Fibroblast of skin of right biceps (primary cell): ENCODE data around the gene FLNA.
"Not testable (repeated sequence)": the region's sequence is repeated elsewhere in the genome, so short reads cannot be mapped to it uniquely, and the experiment has no call there.

Source experiments
- DNase-seq: peaks from one replicate; pipeline ENCODE4 v3.0.0-alpha.2; 2013

The FLNA gene

GRCh38 chrX:154397888-154398667, 23.6 kb upstream of the FLNA start, which contains the start of gene RPL10:
TSS of gene RPL10 (plus strand) at chrX:154398377. CDS start at chrX:154398520, 143 bp downstream.
- DNase-seq, result peak; percentile 97

GRCh38 chrX:154396973-154397887, 22.8 kb upstream of the FLNA start:
- DNase-seq, result peak; percentile 65

DNA sequence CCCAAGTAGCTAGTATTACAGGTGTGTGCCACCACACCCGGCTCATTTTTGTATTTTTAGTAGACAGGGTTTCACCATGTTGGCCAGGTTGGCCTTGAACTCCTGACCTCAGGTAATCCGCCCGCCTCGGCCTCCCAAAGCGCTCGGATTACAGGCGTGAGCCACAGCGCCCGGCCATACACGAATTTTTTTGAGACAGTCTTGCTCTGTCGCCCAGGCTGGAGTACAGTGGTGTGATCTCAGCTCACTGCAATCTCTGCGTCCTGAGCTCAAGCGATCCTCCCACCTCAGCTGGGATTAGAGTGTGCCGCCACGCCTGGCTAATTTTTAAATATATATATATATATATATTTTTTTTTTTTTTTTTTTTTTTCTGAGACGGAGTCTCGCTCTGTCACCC, 21.9 kb upstream of the FLNA start:
- DNase-seq, result not testable (repeated sequence)

DNA sequence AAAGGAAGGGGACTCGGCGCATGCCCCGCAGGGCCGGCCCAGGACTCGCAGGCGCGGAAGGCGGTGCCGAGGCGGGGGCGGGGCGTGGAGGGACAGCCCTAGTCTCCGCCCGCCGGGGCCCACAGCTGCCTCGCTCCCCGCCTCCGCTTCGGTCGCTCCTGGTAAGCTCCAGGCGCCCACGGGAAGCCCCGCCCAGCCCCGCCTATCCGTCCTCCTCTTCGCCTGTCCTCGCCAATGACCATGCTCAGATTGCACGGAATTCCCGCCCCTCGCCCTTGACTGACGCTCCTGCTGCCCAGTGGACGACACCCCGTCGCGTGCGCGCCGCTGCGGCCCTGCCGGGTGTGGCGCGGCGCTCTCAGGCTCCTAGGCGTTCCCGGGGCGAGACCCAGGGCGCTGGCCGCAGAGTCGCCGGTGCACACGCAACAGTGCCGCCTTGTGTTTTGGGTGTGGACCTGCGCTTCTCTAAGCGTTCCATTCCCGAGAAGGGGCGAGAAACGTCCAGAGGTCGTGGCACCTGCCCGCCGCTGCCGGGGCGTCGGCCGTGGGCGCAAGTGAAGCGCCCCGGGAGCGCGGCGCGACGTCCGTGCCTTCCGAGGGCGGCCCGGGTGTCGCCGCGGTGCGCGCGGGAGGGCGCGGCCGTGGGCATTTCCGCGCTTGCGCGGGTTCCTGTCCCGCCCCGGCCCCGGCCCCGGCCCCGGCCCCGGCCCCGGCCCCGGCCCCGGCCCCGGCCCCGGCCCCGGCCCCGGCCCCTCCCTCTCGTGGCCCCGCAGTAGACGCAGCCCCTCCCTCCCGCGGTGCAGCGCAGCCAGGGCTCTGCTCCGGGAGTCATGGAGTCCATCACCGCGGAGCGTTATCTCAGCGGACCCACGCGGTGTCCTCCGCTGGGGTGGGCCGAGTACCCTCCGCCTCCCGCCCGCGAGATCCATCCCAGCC, 15.6 kb upstream of the FLNA start:
- not testable (repeated sequence) for DNase-seq

GRCh38 chrX:154388649-154389048, 14.2 kb upstream of the FLNA start:
- not testable (repeated sequence) for DNase-seq

- DNase-seq, result not testable (repeated sequence)
Observed at GRCh38 chrX:154388094-154388493, 13.7 kb upstream of the FLNA start.

- DNase-seq, result no peak
Observed at GRCh38 chrX:154384284-154384892, 10.0 kb upstream of the FLNA start.

GRCh38 chrX:154383359-154384283, 9.2 kb upstream of the FLNA start:
- DNase-seq, result no peak

DNA sequence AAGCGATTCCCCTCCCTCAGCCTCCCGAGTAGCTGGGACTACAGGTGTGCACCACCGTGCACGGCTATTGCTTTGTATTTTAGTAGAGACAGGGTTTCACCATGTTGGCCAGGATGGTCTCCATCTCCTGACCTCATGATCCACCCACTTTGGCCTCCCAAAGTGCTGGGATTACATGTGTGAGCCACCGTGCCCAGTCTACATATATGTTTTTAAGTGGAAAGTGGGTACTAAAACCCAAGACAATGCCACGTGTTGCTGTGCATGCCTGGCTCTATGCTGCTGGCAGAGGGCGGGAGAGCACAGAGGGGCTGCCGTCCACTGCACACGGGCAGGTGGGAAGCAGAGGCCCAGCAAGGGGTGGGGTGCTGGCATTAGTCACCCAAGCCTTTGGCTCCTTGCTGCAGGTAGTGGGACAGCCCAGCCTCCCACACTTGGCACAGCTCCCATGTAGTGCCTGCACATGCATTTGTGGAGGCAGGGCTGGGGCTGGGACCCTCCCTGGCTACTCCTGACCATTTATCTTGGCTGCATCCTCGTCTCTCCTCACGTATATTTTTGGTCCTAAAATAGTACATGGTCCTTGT, 8.1 kb upstream of the FLNA start:
- DNase-seq, result no peak

DNA sequence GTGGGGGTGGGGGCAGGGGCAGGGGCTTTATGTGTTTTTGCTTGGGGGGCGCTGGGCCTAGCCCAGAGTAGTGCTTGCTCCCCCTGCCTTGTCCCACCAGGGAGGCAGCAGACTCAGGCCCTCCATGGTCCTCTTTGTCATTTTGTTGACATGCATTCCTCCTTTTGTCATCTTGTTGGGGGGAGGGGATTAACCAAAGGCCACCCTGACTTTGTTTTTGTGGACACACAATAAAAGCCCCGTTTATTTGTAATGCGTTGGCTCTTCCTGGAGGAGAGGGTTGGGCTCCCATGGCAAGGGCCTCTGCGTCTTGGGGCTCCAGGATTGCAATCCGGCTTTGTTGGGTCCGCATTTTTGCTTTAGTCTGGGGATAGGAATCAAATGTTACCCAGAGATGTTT, 6.8 kb upstream of the FLNA start:
- DNase-seq, result no peak

GRCh38 chrX:154380787-154381186, 6.4 kb upstream of the FLNA start:
- DNase-seq, result no peak

DNA sequence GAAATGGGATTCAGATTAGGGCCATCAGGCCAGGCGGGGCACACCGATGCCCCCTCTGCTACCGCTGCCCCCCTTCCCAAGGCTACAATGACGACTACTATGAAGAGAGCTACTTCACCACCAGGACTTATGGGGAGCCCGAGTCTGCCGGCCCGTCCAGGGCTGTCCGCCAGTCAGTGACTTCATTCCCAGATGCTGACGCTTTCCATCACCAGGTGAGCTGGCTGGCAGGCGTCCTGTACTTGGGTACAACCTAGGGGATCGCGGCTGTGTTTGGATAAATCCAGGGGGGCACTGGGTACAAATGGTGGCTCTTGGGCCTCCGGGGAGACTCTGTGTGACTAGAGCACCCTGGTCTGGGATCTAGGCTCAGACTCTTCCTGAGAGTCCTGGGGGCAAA, 5.7 kb upstream of the FLNA start:
- no peak for DNase-seq

GRCh38 chrX:154379569-154379951, 5.1 kb upstream of the FLNA start:
- no peak for DNase-seq

DNA sequence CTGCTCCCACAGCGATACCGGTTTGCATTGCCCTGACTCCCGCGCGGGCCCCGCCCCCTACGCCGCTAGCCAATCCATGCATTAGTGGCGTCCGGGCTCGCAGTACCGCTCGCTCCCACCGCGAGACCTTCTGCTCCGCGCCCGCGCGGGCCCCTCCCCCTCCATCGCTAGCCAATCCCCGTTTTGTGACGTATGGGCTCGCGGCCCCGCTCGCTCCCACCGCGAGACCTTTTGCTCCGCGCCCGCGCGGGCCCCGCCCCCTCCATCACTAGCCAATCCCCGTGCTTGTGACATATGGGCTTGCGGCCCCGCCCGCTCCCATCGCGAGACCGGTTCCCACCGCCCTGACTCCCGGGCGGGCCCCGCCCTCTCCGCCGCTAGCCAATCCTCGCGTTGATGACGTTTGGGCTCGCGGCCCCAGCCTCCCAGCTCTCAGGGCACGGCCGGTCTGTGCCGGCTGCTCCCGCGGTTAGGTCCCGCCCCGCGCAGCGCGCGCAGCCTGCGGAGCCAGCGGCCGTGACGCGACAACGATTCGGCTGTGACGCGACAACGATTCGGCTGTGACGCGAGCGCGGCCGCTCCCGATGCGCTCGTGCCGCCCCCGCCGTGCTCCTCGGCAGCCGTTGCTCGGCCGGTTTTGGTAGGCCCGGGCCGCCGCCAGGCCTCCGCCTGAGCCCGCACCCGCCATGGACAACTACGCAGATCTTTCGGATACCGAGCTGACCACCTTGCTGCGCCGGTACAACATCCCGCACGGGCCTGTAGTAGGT, 4.5 kb upstream of the FLNA start, which contains the start of gene EMD:
Gene EMD (plus strand): TSS at position 497 of the 770 bp plus-strand sequence. CDS start 190 bp downstream, at position 687.
- peak; percentile 98 for DNase-seq

DNA sequence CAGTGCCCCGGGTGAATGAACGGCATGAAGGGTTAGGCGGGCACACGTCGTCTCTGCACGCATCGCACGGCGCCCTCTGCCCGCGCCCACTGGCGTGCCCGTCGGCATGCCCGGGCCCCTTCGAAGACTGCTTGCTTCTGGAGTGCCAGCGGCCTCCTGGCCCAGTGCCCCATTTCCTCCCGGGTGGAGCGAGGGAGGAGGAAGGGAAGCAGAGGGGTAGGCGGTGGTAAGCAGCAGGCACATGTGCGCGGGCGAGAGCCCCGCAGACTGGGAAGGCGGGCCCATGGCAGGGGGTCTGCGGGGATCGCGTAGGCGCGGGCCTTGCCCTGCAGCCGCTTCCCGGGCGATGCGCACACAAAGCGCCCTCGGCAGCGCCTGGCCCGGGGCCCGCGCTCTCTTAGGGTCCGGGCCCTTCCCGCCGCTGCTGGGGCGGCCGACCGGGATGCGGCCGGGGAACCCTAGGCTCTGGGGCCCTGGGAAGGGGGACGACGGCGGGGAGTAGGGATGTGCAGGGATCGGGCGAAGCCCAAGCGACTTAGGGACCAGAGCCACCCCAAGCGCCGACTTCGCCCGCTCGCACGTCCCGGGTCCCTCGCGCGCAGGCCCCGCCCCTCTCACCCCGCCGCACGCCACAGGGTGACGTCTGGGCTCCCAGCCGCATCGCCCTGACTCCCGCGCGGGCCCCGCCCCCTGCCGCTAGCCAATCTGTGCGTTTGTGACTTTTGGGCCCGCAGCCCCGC, 3.8 kb upstream of the FLNA start:
- peak; percentile 60 for DNase-seq

- peak; percentile 45 for DNase-seq
Observed at GRCh38 chrX:154376774-154377173, 2.3 kb upstream of the FLNA start.

DNA sequence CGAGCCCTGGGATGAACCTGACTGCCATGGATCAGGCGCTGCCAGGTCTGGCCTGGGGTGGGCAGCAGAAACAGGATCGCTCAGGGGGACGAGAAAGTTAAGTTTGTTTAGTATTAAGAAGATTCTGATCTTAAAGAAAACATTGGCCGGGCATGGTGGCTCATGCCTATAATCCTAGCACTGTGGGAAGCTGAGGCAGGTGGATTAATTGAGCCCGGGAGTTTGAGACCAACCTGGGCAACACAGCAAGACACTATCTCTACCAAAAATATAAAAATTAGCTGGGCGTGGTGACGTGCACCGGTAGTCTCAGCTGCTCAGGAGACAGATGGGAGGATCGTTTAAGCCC, 696 bp upstream of the FLNA start:
- DNase-seq, result no peak

- peak; percentile 92 for DNase-seq
Observed at GRCh38 chrX:154373340-154374306, 811 bp downstream of the FLNA start.
